Heart left ventricle (tissue), 16 donors: ENCODE results near the gene OCIAD1. TPM values are rescaled to one million over a fixed set of nuclear protein-coding genes. Genes with fewer than 3 reads are reported as not detected.
A peak's percentile ranks its signal among the peaks of the same experiment; 100 is the strongest.

Experiments used
- ATAC-seq, 4 donors: fragments of 200-7000 bp; cut with Tn5 transposase; one replicate each; pipeline ENCODE4 v1.9.1; 2020 to 2022; ENCODE audit warnings: moderate library complexity in 4 of 4, mild to moderate bottlenecking in 3 of 4, moderate number of reproducible peaks in 1 of 4
- DNase-seq, 5 donors: peaks; one replicate each; pipeline ENCODE4 v3.0.0-alpha.2; 2020
- H3K27ac ChIP-seq, 12 donors: fragments of 200-600 bp; sonication (generic) in 4 of 12; one replicate each; pipeline versions ENCODE4 v1.5.0 to v1.8.0; 2016 to 2022; ENCODE audit warnings: mild to moderate bottlenecking in 2 of 12
- H3K27me3 ChIP-seq, 9 donors: fragments of 200-600 bp; sonication (generic) in 2 of 9; one replicate each; pipeline versions ENCODE4 v1.5.1 to v1.8.0; 2016 to 2022; ENCODE audit warnings: mild to moderate bottlenecking in 3 of 9
- H3K36me3 ChIP-seq, 9 donors: fragments of 200-600 bp; sonication (generic) in 2 of 9; one replicate each; pipeline versions ENCODE4 v1.5.0 to v1.8.0; 2018 to 2022; ENCODE audit warnings: mild to moderate bottlenecking in 2 of 9
- H3K4me1 ChIP-seq, 12 donors: fragments of 200-600 bp; sonication (generic) in 4 of 12; one replicate each; pipeline versions ENCODE4 v1.5.0 to v1.8.0; 2016 to 2022; ENCODE audit warnings: mild to moderate bottlenecking in 3 of 12
- H3K4me3 ChIP-seq, 12 donors: fragments of 200-600 bp; sonication (generic) in 4 of 12; one replicate each; pipeline versions ENCODE4 v1.5.0 to v1.8.0; 2017 to 2022; ENCODE audit warnings: mild to moderate bottlenecking in 9 of 12, moderate library complexity in 4 of 12
- H3K9me3 ChIP-seq, 12 donors: fragments of 200-600 bp; sonication (generic) in 4 of 12; one replicate each; pipeline versions ENCODE4 v1.5.0 to v1.8.0; 2016 to 2022; ENCODE audit warnings: mild to moderate bottlenecking in 1 of 12
- POLR2A ChIP-seq, 2 donors: fragments of 450-650 bp; IDR thresholded peaks; one replicate each; pipeline ENCODE4 v1.6.1; 2017; ENCODE audit warnings: antibody characterized with exemption in 2 of 2, mild to moderate bottlenecking in 2 of 2, moderate library complexity in 2 of 2
- WGBS, 4 donors: extraction: QIAGEN DNeasy Blood & Tissue Kit in 2 of 4; methylation state at CpG; one replicate each; pipeline versions ENCODE4 v1.1.5 to v1.1.7; 2013 to 2018; 5-methylcytosine and 5-hydroxymethylcytosine counted together
- intact Hi-C, 10 donors: fragments of 100-400 bp; cut with DNase I; formaldehyde crosslinking; loops; one replicate each; pipeline versions ENCODE4 v1.11.1 to v1.14.2; 2022
- polyA plus RNA-seq, 2 donors: library from polyadenylated mRNA; stranded (reverse); fragments of 200-250 nt; gene quantifications; one replicate each; pipeline ENCODE4 v1.2.3, GENCODE V29; 2013
- total RNA-seq, 9 donors: library from RNA; depleted of rRNA in 2 of 9; stranded (reverse); fragments of >200 nt in 2 of 9; fragmentation: NEBNext Ultra II Directional in 3 of 9; extraction: Animal tissue kit (Norgen Biotek cat#: 25700) in 3 of 9; gene quantifications; one replicate each; pipeline versions ENCODE4 v1.1.0 to v1.2.4, GENCODE V29; 2016 to 2023
- TF ChIP-seq, protein P1 (sequence below), 12 donors: fragments of 200-600 bp; sonication (generic) in 4 of 12; IDR thresholded peaks; one replicate each; pipeline versions ENCODE4 v1.5.0 to v1.8.0; 2018 to 2022; ENCODE audit warnings: antibody characterized with exemption in 12 of 12, mild to moderate bottlenecking in 5 of 12
- donor health status: ischemic (EF 13 %, LVEDD 7.1; RV severe dilation, severe dysfunction).
- donor health status: healthy with polysubstance abuse.
- donor health status: DM: no; HTN: yes; CAD: no.
- donor health status: DM: no; HTN: no; CAD: no.
- donor health status: ischemic (EF 25% LVEDD 6.9; RV normal size, moderate dysfunction).
- donor health status: ischemic (EF 25% LVEDD 5.7; RV mildly dilated, moderate dysfunction).
- donor health status: healthy.
- donor health status: DM: yes; HTN: yes; CAD: no.
- donor health status: ischemic (EF 35%, LVEDD 5.7; RV mildly dilated, moderate dysfunction).
- donor health status: nonischemic (EF 11% LVEDD 7.7; RV severe dilation, severe dysfunction).
- donor health status: DM: yes; HTN: yes; CAD: no.
- donor health status: PGD.
- donor health status: ischemic (EF 29% LVEDD 5.4; RV normal size, mild dysfunction).
- donor health status: nonischemic (EF 23%, LVEDD 6.1; RV moderate dilation, normal function).

OCIAD1 gene
- total and polyA plus RNA-seq, 11 donors: 102 to 175 (median 133) TPM

DNA sequence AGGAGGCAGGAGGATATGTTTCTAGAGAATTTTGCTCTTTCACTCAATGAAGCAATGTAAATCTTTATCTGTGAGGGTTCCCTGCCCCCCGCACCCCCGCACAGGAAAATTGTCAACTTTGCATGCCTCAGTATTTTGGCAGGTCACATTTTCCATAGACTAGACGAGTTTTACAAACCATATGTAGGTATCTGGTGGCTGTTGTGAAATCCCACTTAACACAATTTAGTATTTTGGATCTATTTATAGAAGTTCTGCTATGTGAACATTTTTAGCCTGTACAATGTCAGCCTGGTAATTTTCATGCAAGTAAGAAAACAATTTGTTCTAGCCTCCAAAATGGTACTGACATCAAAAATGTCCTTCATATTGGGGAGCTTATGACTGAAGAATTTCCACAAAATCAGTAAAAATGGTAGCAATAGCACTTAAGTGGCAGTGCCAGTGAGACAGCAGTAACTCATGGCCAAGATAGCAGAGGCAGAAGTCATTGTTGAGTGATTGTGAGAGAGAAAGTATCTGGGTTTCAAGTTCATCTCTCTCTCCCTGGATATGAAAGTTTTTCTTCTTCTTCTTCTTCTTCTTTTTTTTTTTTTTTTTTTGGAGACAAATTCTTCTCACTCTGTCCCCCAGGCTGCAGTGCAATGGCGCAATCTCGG is 38.4 kb upstream of the OCIAD1 start:
- H3K9me3 ChIP-seq: no peaks in the 10 kb centered on the region
- H3K27ac ChIP-seq: peak overlapping the region in 3 of 12 donors; percentile 9 to 68 (median 12)
- DNase-seq (no peak), ATAC-seq (peak in 3 of 4 donors; percentile 45 to 59 (median 49))
- H3K4me1 ChIP-seq: peaks cover 0 to 13% (median 0%) of the 10 kb centered on the region in 12 donors
- TF ChIP-seq, protein P1, sequence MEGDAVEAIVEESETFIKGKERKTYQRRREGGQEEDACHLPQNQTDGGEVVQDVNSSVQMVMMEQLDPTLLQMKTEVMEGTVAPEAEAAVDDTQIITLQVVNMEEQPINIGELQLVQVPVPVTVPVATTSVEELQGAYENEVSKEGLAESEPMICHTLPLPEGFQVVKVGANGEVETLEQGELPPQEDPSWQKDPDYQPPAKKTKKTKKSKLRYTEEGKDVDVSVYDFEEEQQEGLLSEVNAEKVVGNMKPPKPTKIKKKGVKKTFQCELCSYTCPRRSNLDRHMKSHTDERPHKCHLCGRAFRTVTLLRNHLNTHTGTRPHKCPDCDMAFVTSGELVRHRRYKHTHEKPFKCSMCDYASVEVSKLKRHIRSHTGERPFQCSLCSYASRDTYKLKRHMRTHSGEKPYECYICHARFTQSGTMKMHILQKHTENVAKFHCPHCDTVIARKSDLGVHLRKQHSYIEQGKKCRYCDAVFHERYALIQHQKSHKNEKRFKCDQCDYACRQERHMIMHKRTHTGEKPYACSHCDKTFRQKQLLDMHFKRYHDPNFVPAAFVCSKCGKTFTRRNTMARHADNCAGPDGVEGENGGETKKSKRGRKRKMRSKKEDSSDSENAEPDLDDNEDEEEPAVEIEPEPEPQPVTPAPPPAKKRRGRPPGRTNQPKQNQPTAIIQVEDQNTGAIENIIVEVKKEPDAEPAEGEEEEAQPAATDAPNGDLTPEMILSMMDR (IDR thresholded peaks at IDR 0.05): no peak
- no peak for TF ChIP-seq POLR2A (IDR thresholded peaks at IDR 0.05)
- 67 to 72% (median 71%) methylated on average over 5 of the region's 5 CpGs for WGBS, 4 donors
- no peak overlapping the region for H3K4me3 ChIP-seq
- intact Hi-C loops: loop anchor here in 1 of 10 donors (10.0 kb wide), 1 partner anchor 172 kb away; no protein-coding TSS in a partner anchor
- no peaks in the 10 kb centered on the region for H3K36me3 ChIP-seq
- no peaks in the 10 kb centered on the region for H3K27me3 ChIP-seq

DNA sequence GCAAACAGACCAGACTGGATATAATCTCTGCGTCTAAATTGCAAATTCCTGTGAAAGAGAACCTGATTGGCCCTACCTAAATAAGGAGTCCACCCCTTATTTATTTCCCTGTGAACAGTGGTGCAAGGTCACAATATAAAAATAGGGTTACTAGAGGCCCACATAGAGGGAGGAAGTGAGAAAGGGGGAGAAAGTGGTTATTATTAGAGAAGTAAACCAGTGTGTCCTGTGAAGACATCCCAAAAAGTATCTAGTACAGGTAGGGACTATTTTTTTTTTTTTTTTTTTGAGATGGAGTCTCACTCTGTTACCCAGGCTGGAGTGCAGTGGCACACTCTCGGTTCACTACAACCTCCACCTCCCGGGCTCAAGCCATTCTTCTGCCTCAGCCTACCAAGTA is 35.8 kb upstream of the OCIAD1 start:
- H3K4me1 ChIP-seq: peaks cover 0 to 21% (median 0%) of the 10 kb centered on the region in 12 donors
- no peaks in the 10 kb centered on the region for H3K27me3 ChIP-seq
- no peaks in the 10 kb centered on the region for H3K36me3 ChIP-seq
- no peak overlapping the region for H3K4me3 ChIP-seq
- no peak for TF ChIP-seq POLR2A (IDR thresholded peaks at IDR 0.05)
- TF ChIP-seq, protein P1 (IDR thresholded peaks at IDR 0.05): no peak
- intact Hi-C loops: loop anchor here in 1 of 10 donors (10.0 kb wide), 1 partner anchor 170 kb away; no protein-coding TSS in a partner anchor
- H3K27ac ChIP-seq: no peak overlapping the region
- 95 to 97% (median 95%) methylated on average over 3 of the region's 3 CpGs for WGBS, 4 donors
- H3K9me3 ChIP-seq: no peaks in the 10 kb centered on the region
- no peak for DNase-seq
- no peak for ATAC-seq

DNA sequence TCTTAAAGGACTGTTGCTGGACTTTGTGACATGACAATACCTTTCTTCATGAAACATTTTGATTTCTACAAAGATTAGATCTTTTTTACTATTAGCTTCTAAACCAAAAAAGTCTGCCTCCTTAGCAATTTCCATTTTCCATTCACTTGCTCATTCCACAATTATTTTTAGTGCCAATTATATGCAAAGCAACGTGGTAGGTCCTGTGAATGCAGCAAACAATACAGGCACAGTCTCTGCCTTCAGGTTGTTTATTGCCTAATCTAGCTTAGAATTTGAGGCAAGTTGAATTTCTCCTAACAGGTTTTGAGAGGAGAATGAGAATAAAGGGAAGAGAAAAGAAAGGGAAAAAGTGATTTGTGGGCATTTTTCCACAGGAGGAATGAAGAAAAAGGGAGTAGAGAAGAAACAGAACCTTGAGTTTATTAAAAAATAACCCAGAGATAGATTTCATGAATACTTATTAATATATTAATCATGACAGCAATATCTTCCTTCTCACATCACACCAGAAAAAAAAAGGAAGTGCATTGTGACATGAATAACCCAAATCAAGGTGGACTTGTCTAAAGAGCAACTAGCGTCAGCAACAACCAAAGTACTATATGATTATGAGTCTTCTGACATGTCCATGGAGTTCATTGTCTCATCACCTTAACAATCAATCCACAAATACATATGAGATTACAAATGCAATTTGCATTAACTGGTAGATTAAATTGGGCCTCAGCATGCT is 34.5 kb upstream of the OCIAD1 start:
- Histone ChIP-seq H3K27ac (no peak overlapping the region), H3K36me3 (no peaks in the 10 kb centered on the region), H3K4me1 (peaks cover 0 to 22% (median 4%) of the 10 kb centered on the region in 12 donors), H3K27me3 (no peaks in the 10 kb centered on the region), H3K4me3 (no peak overlapping the region), H3K9me3 (no peaks in the 10 kb centered on the region)
- 86 to 91% (median 88%) methylated on average over 2 of the region's 2 CpGs for WGBS, 4 donors
- no peak for ATAC-seq
- DNase-seq: no peak
- TF ChIP-seq POLR2A (IDR thresholded peaks at IDR 0.05): no peak
- TF ChIP-seq, protein P1 (IDR thresholded peaks at IDR 0.05): no peak
- intact Hi-C loops: loop anchor here in 2 of 10 donors (2.0 to 10.0 kb wide), 2 partner anchors 16 to 168 kb away; partner anchors contain the start of gene FRYL (in 1 of the 2)
